Hematopoietic multipotent progenitor cell treated with erythropoietin and hydrocortisone succinate and interleukin-3 and kit ligand, for 6 days (in vitro differentiated cells): ENCODE results near the gene GNG2.

ENCODE experiments used
- DNase-seq: peaks from one replicate; pipeline ENCODE4 v3.0.0-alpha.2; 2015

GNG2 gene

GRCh38 chr14:51999084-51999483, 138.7 kb downstream of the GNG2 start:
- no peak for DNase-seq

GRCh38 chr14:52000019-52000582, 139.7 kb downstream of the GNG2 start:
- DNase-seq: no peak

- no peak for DNase-seq
These were observed 140.3 kb downstream of the GNG2 start for GRCh38 chr14:52000696-52001095.

- DNase-seq: no peak
These were observed 142.1 kb downstream of the GNG2 start for GRCh38 chr14:52002542-52002941.

GRCh38 chr14:52003324-52003723, 142.9 kb downstream of the GNG2 start:
- DNase-seq: no peak

- DNase-seq: no peak
These were observed 145.2 kb downstream of the GNG2 start for GRCh38 chr14:52005625-52006024.

- DNase-seq: no peak
These were observed 145.9 kb downstream of the GNG2 start for GRCh38 chr14:52006361-52006760.

- no peak for DNase-seq
These were observed 146.8 kb downstream of the GNG2 start for GRCh38 chr14:52007211-52007610.

- no peak for DNase-seq
These were observed 147.2 kb downstream of the GNG2 start for GRCh38 chr14:52007637-52008036.

GRCh38 chr14:52008136-52008535, 147.7 kb downstream of the GNG2 start:
- no peak for DNase-seq

GRCh38 chr14:52010173-52010693, 149.8 kb downstream of the GNG2 start:
- DNase-seq: no peak

- DNase-seq: no peak
These were observed 151.1 kb downstream of the GNG2 start for GRCh38 chr14:52011523-52011922.

- DNase-seq: no peak
These were observed 152.2 kb downstream of the GNG2 start for GRCh38 chr14:52012635-52013034.

GRCh38 chr14:52013984-52014600, 153.7 kb downstream of the GNG2 start:
- DNase-seq: peak; percentile 52

GRCh38 chr14:52014601-52015267, 154.3 kb downstream of the GNG2 start:
- DNase-seq: no peak

- DNase-seq: peak; percentile 62
These were observed 155.1 kb downstream of the GNG2 start for GRCh38 chr14:52015411-52016030.

GRCh38 chr14:52018252-52018651, 157.8 kb downstream of the GNG2 start:
- peak; percentile 65 for DNase-seq

- no peak for DNase-seq
These were observed 158.6 kb downstream of the GNG2 start for GRCh38 chr14:52018970-52019369.
